ENCODE measurements around the gene ZNF273.

- TF ChIP-seq CTCF (IDR thresholded peaks at IDR 0.05) (no peak), POLR2AphosphoS5 (IDR thresholded peaks at IDR 0.05) (no peak), EP300 (IDR thresholded peaks at IDR 0.05) (no peak), POLR2A (IDR thresholded peaks at IDR 0.05) (no peak)
Measured at GRCh38 chr7:64934478-64934877, 31.4 kb downstream of the ZNF273 start.

Measured in suprapubic skin (tissue), 4 donors.